Nucleus accumbens (tissue), 56 donors: ENCODE results near the gene MAP2K2.
A peak's percentile ranks its signal among the peaks of the same experiment; 100 is the strongest.
"Not testable (repeated sequence)": the region's sequence is repeated elsewhere in the genome, so short reads cannot be mapped to it uniquely, and the experiment has no call there.

Source experiments
- DNase-seq, 56 donors: peaks; one replicate each; lab custom pipeline; 2025; lab: John Stamatoyannopoulos, UW

MAP2K2 gene

DNA sequence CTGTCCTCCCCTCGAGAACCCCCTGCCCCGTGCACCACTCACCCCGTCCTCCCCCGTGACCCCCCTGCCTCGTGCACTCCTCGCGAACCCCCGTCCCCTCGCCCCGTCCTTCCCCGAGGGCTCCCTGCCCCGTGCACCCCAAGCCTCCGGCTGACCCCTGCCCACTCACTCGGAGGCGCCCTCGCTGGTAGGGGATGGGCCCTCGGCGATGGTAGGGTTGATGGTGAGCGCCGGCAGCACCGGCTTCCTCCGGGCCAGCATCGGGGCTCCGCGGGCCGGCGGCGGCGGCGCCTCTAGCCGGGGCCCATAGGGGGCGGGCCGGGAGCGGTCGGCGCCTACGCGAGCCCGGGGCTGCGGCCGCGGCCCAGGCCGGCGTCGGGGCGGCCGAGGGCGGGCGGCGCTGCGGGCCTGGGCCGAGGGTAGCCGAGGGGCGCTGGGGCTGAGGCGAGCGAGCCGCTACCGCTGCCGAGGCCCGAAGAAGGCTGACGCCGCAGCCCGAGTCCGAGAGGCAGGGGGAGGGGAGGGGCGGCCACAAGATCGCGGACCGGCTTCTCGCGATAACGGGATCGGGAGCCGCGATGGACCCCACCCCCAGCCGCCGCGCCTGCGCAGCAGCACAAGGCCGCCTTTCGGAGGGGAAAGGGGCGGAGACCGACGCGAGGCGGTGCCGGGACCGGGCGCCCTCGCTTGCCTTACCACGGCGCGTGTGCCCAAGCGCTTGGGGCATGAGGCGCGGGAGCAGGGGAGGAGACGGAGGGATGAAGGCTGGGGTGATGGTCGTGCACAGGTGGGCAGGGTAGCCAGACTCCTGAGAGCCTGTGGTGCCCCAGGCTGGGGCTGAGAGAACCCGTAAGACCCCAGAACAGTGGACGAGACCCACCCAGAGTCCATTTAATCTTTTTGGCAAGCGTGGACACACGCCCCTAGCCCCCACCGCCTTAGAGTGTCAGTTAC lies at the start of gene MAP2K2:
TSS of gene MAP2K2 (minus strand) at position 508 of the 954 bp plus-strand sequence. CDS start at position 261, 247 bp downstream.
- DNase-seq, result peak in 55 of 56 donors; percentile 50 to 97 (median 90)

DNA sequence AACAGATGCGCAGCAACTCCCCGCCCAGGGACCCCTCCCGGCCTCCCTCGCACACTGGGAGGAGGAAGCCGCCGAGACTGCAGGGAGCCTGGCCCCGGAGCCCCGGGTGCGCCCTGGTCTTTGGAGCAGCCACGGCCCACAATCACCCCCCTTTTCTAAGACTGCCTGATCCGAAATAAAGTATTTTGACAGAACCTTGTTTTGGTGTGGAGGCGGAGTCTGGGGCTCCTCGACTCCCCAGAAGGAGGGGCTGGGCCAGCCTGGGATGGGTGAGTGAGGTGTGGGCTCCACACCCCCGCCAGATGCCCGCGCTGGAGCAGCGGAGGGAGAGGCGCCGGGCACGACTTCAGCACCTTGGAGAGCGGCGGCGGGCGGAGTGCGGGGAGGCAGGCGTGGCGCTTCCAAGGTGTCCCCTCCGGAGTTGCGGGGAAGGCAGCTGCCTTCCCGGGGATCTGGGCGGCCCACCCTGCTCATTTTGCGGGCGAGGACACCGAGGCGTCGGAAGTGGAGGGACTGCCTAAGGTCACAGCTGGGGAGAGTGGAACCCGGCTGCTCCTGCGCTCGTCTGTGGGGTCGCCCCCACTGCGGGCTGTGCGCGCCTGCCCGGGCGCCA lies 49.0 kb upstream of the MAP2K2 start:
- peak in 6 of 56 donors; percentile 1 to 13 (median 8) for DNase-seq

DNA sequence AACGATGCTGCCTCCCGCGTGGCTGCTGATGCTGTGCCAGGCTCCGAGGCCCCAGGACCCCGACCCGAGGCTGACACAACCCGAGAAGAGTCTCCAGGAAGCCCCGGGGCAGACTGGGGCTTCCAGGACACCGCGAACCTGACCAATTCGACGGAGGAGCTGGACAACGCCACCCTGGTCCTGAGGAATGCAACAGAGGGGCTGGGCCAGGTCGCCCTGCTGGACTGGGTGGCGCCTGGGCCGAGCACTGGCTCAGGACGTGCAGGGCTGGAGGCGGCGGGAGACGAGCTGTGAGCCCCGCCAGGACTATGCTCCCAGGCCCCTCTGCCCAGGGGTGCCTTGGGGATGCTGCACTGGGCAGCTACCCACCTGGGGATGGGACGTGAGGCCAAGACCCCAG lies 47.8 kb upstream of the MAP2K2 start:
- no peak for DNase-seq

DNA sequence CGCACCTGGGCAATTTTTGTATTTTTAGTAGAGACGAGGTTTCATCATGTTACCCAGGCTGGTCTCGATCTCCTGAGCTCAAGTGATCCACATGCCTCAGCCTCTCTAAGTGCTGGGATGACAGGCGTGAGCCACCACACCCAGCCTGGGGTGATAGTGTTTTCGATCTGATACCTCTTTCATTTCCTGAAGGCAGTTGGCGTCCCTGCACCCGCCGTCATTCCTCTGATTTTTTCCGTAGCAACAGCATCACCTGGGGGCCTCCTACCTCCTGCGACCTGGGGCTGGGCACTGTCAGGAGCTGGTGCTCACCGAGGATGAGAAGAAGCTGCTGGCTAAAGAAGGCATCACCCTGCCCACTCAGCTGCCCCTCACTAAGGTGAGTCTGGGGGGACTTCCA lies 40.3 kb upstream of the MAP2K2 start:
- no peak for DNase-seq

DNA sequence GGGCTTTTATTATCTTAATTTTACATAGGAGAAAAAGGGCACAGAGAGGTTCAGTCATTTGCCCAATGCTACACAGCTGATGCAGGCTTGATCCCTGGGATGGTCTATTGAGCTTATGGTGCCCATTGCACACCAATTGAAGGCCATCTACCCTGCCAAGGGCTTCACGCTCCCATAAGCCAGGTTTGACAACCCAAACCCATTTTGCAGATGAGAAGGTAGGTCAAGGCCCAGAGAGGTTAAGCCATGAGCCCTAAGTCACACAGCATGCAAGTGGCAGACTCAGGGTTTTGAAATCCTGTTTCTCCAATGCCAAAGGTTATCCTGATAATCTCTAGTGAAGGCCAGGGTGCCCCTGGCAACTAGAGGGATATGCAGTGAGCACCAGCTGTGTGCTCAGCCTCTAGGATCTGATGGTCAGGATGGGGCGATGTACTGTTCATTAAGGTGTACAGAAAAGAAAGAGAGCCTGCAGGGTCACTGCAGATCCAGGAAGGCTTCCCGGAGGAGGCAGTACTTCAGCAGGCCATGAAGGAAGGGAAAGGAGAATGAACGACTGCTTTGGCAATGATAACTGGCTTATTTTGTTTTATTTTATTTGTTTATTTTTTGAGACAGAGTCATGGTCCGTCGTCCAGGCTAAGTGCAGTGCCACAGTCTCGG lies 37.6 kb upstream of the MAP2K2 start:
- no peak for DNase-seq

DNA sequence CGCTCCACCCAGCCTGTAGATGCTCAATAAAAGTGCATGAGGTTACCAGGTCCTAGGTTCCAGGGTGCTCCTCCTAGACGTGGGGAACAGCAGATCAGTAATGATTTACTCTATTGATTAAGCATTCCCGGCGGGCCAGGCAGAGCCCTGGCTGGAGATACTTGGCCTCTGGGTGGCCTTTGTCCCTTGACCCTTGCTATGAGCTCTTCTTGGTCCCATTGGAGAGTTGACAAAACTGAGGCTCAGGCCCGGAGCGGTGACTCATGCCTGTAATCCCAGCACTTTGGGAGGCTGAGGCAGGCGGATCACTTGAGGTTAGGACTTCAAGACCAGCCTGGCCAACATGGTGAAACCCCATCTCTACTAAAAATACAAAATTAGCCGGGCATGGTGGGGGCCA lies 34.0 kb upstream of the MAP2K2 start:
- not testable (repeated sequence) for DNase-seq

DNA sequence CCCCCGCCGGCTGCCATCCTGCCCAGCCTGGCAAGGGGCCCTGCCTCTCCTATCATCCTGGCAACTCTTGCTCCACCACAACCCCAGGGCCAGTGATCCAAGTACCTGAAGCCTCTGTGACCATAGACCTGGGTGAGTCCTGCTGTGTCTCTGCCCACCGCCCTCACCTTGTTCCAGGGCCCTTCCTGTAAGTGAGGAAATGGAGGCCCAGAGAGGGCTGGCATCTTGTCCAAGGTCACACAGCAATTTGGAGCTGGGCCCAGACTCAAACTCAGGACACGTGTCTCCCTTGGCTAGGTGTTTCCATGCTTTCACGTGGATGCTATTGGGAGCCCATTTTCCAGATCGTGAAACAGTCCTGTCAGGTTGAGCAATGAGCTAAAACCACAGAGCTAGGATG lies 33.2 kb upstream of the MAP2K2 start:
- no peak for DNase-seq

DNA sequence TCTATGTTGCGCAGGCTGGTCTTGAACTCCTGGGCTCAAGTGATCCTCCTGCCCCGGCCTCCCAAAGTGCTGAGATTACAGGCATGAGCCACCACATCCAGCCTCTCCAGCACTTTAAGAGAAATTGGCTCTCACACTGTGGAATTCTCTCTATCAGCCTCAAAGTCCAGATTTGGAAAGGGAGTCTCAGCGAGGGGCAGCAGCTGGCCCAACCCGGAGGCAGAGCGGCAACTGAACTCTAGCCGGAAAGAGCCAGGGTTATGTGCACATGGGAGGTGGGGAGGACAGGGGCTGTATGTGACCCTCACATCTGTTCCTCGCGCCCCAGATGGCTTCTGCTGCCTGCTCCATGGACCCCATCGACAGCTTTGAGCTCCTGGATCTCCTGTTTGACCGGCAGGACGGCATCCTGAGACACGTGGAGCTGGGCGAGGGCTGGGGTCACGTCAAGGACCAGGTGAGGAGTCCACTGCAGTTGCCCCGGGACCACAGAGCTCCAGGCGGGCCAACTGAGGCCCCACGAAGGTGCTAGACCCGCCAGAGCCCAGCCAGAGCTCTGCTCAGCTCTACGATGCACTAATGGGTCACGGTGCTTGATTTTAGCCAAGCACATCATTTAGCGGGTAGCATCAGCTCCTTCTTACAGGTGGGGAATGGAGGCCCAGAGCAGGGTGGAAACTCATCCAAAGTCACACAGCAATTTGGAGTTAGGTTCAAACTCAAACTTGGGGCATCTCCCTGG lies 30.8 kb upstream of the MAP2K2 start:
- DNase-seq, result no peak

DNA sequence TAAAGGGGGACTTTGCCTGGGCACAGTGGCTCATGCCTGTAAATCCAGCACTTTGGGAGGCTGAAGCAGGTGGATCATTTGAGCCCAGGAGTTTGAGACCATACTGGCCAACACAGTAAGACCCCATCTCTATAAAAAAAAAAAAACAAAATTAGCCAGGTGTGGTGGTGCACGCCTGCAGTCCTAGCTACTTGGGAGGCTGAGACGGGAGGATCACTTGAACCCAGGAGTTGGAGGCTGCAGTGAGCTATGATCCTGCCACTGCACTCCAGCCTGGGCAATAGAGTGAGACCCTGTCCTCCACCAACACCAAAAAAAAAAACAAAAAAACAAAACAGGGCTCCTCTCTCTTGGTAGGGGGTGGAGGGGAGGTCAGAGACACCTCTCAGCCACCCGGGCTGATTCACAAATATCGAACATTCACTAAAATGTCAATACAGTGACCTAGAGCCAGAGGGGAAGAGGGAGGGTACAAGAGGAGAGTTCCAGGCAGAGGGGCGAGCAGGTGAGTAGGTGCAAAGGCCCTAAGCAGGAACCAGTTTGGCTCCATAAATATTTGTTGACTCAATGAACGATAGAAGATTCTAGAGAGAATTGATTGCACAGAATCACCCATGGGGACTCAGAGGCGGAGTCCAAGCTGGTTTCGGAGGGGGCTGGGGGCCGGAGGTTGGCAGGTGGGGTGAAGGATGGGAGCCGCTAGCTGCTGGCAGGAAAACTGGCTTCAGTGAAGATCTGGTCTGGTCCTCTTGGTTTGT lies 28.5 kb upstream of the MAP2K2 start:
- DNase-seq, result no peak

DNA sequence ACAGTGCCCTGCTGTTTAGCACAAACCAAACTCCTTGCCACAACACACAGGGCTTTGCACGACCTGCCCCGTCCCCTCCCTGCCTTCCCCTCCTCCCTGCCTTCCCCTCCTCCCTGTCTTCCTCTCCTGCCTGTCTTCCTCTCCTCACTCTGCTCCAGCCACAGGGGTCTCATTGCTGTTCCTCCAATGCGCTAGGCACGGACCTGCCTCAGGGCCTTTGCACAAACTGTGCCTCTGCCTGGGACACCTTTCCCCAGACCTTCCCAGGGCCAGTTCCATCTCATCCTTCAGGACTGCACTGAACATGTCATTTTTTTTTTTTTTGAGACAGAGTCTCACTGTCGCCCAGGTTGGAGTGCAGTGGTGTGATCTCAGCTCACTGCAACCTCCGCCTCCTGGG lies 27.7 kb upstream of the MAP2K2 start:
- DNase-seq, result no peak

DNA sequence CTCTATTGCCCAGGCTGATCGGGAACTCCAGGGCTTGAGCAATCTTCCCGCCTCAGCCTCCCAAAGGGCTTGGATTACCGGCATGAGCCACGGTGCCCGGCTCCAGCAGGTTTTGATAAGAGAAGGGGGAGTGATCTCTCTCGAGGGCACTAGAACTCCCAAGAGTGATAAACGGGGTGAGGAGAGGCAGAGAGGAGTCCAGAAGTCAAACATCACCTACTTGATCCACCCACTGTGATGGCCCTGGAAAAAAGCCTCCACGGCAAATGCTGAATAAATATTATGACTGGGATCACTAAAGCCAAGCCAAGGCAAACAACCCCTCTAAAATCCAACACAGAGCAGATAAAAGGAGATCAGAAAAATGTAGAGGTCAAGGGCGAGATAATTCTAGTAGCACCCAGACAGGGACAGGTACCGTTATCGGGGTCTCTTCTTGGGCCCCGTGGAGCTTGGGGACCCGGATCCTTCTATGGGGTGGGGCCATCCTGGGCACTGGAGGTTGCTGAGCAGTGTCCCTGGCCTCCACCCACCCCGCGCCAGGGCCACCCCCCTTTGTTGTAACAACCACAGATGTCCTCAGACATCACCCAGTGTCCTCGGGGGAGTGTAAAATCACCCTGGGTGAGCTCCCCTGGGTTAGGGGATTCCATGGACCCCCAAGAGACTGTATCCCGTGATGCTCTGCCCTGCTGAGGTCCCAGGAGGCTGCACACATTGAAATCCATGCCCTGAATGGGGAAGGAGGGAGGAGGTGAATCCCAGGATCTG lies 25.8 kb upstream of the MAP2K2 start:
- no peak for DNase-seq

DNA sequence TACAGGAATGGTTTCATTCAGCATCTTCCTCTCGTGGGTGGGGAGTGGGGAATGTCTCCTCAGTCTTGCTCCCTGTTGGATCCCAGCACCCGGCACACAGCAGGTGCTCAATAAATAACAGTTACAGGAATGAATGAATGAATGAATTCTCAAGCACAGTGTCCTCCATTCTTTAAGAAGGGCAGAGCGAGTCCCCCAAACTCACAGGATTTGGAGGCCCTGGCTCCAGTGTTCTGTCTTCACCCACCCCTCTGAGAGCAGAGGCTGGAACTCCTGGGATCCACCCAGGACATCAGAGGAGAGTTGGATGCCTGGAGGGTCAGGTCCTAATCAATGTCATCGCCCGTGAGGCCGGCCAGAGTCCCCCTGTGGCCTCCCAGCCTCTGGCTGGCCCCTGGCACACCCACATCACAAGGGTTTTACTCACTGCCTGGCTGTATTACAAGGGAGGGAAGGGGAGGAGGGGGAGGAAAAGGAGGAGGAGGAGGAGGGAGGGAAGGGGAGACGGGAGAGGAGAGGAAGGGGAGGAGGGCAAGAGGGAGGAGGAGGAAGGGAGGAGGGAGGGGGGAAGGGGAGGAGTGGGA lies 20.8 kb upstream of the MAP2K2 start:
- no peak for DNase-seq

DNA sequence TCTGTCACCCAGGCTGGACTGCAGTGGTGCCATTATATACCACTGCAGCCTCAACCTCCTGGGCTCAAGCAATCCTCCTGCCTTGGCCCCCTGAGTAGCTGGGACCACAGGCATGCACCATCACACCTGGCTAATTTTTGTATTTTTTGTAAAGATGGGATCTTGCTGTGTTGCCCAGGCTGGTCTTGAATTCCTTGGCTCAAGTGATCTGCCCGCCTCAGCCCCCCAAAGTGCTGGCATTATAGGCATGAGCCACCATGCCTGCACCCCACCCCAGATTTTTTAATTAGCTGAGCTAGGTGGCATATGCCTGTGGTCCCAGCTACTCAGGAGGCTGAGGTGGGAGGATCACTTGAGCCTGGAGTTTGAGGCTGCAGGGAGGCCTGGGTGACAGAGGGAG lies 19.0 kb upstream of the MAP2K2 start:
- DNase-seq, result not testable (repeated sequence)

DNA sequence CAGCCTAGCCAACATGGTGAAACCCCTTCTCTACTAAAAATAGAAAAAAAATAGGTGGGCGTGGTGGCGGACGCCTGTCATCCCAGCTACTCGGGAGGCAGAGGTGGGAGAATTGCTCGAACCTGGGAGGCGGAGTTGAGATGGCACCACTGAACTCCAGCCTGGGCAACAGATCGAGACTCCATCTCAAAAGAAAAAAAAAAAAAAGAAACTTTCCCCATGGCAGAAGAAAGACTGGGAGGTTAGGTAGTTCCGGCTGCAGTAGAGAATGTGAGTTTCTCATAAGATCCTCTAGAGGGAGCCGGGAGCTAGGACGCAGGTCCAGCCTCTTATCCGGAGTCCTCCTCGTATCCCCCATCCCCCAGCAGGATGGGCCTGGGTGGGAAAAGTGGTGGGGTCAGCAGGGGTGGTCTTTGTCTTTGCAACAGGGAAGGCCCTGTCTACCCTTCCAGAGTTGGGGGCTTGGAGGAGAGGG lies 16.4 kb upstream of the MAP2K2 start:
- peak in 7 of 56 donors; percentile 1 to 13 (median 7) for DNase-seq

DNA sequence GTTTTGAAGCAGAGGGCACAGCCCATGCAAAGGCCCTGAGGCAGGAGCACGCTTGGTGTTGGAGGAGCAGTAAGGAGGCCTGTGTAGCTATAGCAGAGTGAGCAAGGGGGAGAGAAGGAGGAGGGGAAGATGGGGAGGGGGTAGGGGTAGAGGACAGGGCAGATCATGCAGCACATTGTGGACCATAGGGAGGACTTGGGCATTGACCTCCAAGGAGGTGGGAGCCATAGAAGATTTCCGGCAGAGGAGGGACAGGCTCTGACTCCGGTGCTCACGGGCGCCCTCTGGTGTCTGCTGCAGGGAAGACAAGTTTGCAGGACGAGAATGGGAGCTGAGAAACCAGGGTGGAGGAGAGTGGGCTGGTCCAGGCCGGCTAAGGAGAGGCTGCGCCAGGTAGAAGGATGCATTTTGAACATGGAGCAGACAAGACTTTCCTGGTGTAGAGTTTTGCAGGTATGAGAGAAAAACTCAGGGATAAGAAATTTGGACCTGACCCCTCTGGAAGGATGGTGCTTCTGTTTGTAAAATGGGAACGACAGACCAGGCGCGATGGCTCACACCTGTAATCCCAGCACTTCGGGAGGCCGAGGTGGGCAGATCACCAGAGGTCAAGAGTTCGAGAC lies 15.8 kb upstream of the MAP2K2 start:
- peak in 45 of 56 donors; percentile 2 to 80 (median 23) for DNase-seq

DNA sequence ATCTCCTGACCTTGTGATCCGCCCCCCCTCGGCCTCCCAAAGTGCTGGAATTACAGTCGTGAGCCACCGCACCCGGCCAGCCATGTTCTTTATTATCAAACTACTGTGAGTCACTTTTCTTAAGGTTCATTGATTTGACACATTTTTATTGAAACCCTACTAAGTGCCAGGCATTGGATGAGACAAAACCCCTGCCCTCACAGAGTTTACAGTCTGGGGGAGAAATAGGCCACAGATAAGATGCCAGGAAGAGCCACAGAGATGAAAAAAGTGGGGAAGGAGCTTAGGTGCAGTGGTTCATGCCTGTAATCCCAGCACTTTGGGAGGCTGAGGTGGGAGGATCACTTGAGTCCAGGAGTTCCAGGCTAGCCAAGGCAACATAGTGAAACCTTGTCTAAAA lies 14.5 kb upstream of the MAP2K2 start:
- DNase-seq, result no peak

DNA sequence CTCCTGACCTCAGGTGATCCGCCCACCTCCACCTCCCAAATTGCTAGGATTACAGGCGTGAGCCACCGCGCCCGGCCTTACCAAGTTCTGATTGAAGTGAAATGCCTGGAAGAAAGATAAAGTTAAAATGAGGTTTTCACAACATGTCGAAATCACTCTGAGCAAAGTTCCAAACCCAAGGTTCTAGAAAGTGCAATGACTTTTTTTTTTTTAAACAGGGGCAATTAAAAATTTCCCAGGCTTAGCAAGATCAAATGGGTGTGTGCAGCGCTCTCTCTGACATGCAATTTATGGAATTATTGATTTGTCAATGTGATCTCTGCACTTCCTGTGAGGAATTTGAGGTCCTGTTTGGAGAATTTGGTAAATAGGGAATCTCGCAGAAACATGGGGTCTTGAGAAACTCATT lies 12.8 kb upstream of the MAP2K2 start:
- DNase-seq, result no peak

DNA sequence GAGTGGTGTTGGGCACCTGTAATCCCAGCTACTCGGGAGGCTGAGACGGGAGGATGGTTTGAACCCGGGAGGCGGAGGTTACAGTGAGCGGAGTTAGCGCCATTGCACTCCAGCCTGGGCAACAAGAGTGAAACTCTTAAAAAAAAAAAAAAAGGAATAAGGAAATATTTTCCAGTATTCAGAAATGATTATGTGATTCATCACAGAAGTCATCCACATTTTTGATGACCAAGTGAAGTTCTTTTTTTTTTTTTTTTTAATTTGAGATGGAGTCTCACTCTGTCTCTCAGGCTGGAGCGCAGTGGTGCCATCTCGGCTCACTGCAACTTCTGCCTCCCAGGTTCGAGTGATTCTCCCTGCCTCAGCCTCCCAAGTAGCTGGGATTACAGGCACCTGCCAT lies 11.5 kb upstream of the MAP2K2 start:
- not testable (repeated sequence) for DNase-seq
